Lower leg skin (tissue), 4 donors: ENCODE results near the gene BRD4. TPM values are rescaled to one million over a fixed set of nuclear protein-coding genes. Genes with fewer than 3 reads are reported as not detected.

Source experiments
- DNase-seq, 2 donors: peaks; one replicate each; pipeline ENCODE4 v3.0.0-alpha.2; 2019; ENCODE audit warnings: low spot score in 2 of 2
- H3K4me3 ChIP-seq: fragments of 200-600 bp; sonication (generic); 2 replicates; pipeline ENCODE4 v1.5.1; 2017; ENCODE audit warnings: mild to moderate bottlenecking, low read depth; ENCODE audit not compliant: poor library complexity, severe bottlenecking
- POLR2A ChIP-seq, 2 donors: fragments of 450-650 bp; IDR thresholded peaks; one replicate each; pipeline ENCODE4 v1.6.1; 2016 to 2017; ENCODE audit warnings: antibody characterized with exemption in 2 of 2, mild to moderate bottlenecking in 1 of 2, moderate library complexity in 1 of 2
- WGBS, 2 donors: methylation state at CpG; one replicate each; pipeline ENCODE4 v1.1.5; 2018; 5-methylcytosine and 5-hydroxymethylcytosine counted together
- intact Hi-C: fragments of 100-400 bp; cut with DNase I; formaldehyde crosslinking; loops from one replicate; pipeline ENCODE4 v1.15.0; 2023; ENCODE audit warnings: low total_unique reads
- total RNA-seq, 4 donors: library from RNA; depleted of rRNA; stranded (reverse); fragments of >200 nt; gene quantifications; one replicate each; pipeline ENCODE4 v1.1.0, GENCODE V29; 2016
- TF ChIP-seq, protein P1 (sequence below), 3 donors: fragments of 450-650 bp; IDR thresholded peaks; one replicate each; pipeline ENCODE4 v1.5.1; 2016; ENCODE audit warnings: antibody characterized with exemption in 3 of 3, mild to moderate bottlenecking in 3 of 3, moderate library complexity in 2 of 3

The BRD4 gene
- total RNA-seq, result 10 to 100 TPM; 34.8 to 78.6 (median 49.2) TPM

DNA sequence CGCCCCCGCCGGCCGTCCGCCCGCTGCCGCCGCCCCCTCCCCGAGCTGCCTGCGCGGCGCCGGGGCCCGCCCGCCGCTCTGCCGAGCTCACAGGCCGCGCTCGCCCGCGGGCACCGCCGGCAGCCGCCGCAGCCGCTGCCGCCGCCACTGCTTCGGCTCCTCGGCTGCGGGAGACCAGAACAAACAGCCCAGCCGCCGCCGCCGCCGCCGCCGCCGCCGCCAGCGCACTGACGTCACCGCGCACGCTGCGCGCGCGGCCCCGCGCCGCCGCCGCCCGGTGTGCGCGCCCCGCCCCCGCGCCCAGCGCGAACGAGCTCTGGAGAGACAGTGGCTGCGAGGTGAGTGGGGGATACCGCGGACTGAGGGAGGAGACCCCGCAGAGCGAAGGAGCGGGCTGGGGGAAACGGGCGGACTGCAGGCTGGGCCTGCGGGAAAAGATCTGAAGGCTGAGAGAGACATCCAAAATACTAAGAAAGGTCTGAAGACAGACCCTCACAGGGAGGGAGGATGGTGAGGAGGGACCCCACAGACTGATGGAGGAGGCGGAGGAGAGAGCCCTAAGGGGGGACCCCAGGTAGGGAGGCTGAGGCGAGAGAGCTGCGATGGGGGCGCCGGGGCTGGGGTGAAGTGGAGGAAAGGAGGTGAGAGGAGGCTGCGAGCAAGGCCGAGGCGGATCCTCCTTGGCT lies at the start of gene BRD4:
Gene BRD4 (minus strand): TSS at position 229 of the 686 bp plus-strand sequence. CDS start 59,440 bp downstream, outside the sequence.
- peak; percentile 46 to 93 for DNase-seq
- TF ChIP-seq POLR2A (IDR thresholded peaks at IDR 0.05), result no peak
- TF ChIP-seq, protein P1, sequence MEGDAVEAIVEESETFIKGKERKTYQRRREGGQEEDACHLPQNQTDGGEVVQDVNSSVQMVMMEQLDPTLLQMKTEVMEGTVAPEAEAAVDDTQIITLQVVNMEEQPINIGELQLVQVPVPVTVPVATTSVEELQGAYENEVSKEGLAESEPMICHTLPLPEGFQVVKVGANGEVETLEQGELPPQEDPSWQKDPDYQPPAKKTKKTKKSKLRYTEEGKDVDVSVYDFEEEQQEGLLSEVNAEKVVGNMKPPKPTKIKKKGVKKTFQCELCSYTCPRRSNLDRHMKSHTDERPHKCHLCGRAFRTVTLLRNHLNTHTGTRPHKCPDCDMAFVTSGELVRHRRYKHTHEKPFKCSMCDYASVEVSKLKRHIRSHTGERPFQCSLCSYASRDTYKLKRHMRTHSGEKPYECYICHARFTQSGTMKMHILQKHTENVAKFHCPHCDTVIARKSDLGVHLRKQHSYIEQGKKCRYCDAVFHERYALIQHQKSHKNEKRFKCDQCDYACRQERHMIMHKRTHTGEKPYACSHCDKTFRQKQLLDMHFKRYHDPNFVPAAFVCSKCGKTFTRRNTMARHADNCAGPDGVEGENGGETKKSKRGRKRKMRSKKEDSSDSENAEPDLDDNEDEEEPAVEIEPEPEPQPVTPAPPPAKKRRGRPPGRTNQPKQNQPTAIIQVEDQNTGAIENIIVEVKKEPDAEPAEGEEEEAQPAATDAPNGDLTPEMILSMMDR (IDR thresholded peaks at IDR 0.05), result no peak
- 1% methylated on average over 47 to 58 of the region's 81 CpGs for WGBS, 2 donors
- peak within 1 kb of the TSS; percentile 85 for H3K4me3 ChIP-seq
- intact Hi-C loops, result no loop called here

DNA sequence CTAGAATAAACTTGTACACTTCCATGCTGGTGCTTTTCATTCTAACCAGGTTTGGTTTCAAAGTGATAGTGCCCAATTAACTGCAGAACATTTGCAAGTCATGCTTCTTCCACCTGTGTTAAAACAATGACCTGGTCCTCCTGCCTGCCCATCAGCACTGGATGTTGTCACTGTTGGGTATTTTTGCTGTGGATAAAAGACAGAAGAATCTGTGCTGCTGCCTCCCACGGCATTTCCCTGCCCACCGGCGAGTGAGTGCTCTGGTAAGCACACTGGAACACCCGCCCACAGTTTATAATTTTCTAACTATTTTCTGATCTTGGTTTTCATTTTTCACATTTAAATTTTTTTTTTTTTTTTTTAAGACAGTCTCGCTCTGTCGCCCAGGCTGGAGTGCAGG lies 49.5 kb upstream of the BRD4 start:
- H3K4me3 ChIP-seq, result no peak overlapping the region
- intact Hi-C loops, result no loop called here
- no peak for TF ChIP-seq POLR2A (IDR thresholded peaks at IDR 0.05)
- TF ChIP-seq, protein P1 (IDR thresholded peaks at IDR 0.05), result no peak
- no peak for DNase-seq
- WGBS, 2 donors, result 83 to 87% methylated on average over 6 of the region's 6 CpGs

DNA sequence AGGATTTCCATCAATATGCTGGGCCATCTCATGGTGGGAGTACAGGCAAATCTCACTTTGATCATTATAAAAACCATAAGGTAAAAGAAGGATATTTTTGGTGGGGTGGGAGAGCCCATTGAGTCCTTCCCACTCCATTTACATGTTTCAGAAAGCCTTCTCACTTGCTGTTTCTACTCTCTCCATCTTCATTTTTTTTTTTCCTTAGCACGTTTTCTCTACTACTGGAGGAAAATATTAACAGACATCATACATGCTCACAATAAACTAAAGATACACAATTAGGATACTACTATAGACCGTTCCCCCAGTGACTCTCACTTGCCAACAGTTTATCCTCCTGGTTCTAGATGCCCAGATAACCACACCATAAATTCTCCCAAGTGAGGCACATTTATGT lies 49.1 kb upstream of the BRD4 start:
- H3K4me3 ChIP-seq, result no peak overlapping the region
- TF ChIP-seq, protein P1 (IDR thresholded peaks at IDR 0.05), result no peak
- no peak for TF ChIP-seq POLR2A (IDR thresholded peaks at IDR 0.05)
- WGBS, 2 donors, result 76 to 80% methylated on average over 2 of the region's 2 CpGs

DNA sequence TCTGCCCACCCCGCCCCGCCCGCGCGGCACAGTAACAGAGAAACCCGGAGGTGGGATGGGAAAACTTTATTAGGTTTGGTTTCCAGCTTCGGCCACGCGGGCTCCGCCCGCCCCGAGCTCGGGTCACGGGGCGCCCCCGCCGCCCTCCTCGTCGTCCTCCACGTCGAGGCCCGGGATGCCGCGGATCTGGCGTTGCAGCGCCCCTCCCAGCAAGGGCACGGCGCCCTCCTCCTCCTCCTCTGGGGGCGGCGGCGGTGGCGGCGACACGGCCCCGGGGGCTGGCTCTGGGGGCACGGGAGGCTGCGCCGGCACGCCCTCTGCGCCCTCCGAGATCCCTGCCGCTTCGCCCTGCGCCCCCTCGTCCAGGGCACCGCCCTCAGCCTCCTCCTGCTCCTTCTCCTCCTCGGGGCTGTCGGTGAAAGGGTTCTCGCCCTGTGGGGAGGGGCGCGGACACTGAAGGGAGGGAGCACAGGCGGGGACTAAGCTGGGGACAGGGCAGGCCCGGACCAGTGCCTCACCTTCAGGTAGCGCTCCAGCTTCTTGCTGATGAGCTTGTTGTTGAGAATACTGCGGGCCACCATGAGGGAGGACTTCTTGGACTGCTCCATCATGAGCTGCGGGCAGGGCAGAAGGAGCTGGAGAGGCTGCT lies 47.8 kb upstream of the BRD4 start:
- TF ChIP-seq, protein P1 (IDR thresholded peaks at IDR 0.05), result no peak
- no peak for TF ChIP-seq POLR2A (IDR thresholded peaks at IDR 0.05)
- WGBS, 2 donors, result 1 to 3% methylated on average over 11 to 13 of the region's 56 CpGs
- peak overlapping the region; percentile 73 for H3K4me3 ChIP-seq
- intact Hi-C loops, result no loop called here
- DNase-seq, result peak in 1 of 2 donors; percentile 71

More for the DNA sequence above, 49.1 kb upstream of the BRD4 start:
- intact Hi-C loops, result no loop called here
- no peak for DNase-seq

DNA sequence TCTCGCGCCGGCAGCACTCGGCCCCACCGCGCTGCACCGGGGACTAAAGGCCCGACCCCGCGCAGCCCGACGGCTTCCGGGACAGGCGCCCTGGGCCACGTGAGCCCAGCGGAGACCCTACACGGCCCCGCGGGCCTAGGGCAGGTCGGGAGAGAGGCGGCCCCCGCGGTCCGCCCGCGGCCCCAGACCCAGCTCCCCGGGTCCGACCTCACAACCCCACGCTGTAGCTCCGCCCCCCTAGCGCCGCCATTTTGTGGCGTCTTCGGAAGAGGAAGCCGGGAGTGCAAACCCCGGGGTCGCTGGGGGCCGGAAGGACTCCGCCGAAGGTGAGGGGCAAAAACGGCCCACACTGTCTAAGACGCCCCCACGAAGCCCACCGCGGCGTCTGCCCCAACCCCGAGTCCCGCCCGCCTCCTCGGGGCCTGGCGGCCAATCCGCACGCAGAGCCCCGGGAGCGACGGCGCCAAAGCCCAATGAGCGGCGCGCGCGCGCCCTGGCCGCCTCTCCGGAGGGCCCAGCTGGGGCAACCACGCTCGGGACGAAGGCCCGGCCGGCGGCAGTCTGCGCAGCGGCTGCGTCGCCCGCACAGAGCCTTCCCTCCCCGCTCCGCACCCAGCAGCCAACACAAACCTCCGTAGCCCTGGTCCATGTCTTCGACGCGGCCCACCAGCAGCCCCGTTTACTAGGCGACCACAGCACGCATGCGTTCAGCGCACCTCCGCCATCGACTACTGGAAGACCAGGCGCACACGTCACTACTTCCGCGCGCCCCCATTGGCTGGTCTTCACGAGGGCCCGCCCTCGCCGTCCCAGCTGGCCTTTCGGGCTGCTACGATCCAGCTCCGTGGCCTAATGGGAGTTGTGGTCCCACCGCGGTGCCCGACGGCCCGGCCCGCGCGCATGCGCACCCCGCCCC lies 47.0 kb upstream of the BRD4 start, which contains the start of gene AKAP8:
Gene AKAP8 (minus strand): TSS at position 705 of the 916 bp plus-strand sequence. CDS start 56 bp downstream, at position 649.
- TF ChIP-seq POLR2A (IDR thresholded peaks at IDR 0.05), result peak in 1 of 2 donors; percentile 58
- TF ChIP-seq, protein P1 (IDR thresholded peaks at IDR 0.05), result no peak
- intact Hi-C loops, result no loop called here
- peak; percentile 98 to 100 for DNase-seq
- H3K4me3 ChIP-seq, result peak within 1 kb of the TSS; percentile 87
- WGBS, 2 donors, result 0 to 1% methylated on average over 67 to 100 of the region's 111 CpGs
